Endothelial cell of umbilical vein (primary cell): ENCODE data around the gene VPS8. TPM values are rescaled to one million over a fixed set of nuclear protein-coding genes. Genes with fewer than 3 reads are reported as not detected.

Experiments used
- BruUV-seq: library from RNA; stranded (reverse); fragments of 400-500 nt; replicated peaks from 2 replicates; lab custom pipeline; 2021; lab: Mats Ljungman, UMichigan
- CTCF ChIA-PET: fragments of 300-600, 350-600 bp; sonication (Branson Sonifier 250); formaldehyde crosslinking; loops from one replicate; lab custom pipeline; 2021; ENCODE audit warnings: antibody characterized with exemption, inconsistent platforms; lab: Charles Lee
- POLR2A ChIA-PET: fragments of 300-600, 350-600 bp; sonication (Branson Sonifier 250); formaldehyde crosslinking; loops from one replicate; lab custom pipeline; 2021; ENCODE audit warnings: antibody characterized with exemption, inconsistent platforms; lab: Charles Lee
- DNase-seq: peaks from one replicate; pipeline ENCODE4 v3.0.0-alpha.2; 2011; ENCODE audit warnings: low read depth, low spot score
- FAIRE-seq: peaks from 2 replicates; lab custom pipeline; 2011; peaks lifted over from hg19 to GRCh38; lab: Jason Lieb, UNC
- H2AFZ ChIP-seq: 2 replicates; pipeline ENCODE4 v1.6.0; 2012; ENCODE audit warnings: low read depth, low read length, control low read depth, inconsistent platforms
- H3K27ac ChIP-seq: 2 replicates; pipeline ENCODE4 v1.5.1; 2011; ENCODE audit warnings: low read depth, mild to moderate bottlenecking, control low read depth, low read length, moderate library complexity; ENCODE audit not compliant: insufficient read depth
- H3K27me3 ChIP-seq, 2 experiments: 2 replicates each; pipeline versions ENCODE4 v1.6.0 to v1.6.1; 2011; ENCODE audit warnings: low read length in 2 of 2, mixed read lengths in 1 of 2; ENCODE audit not compliant: control insufficient read depth in 2 of 2, insufficient read depth in 2 of 2
- H3K36me3 ChIP-seq, 2 experiments: 2 replicates in 1 of 2; 3 replicates in 1 of 2; pipeline ENCODE4 v1.5.1; 2011; ENCODE audit warnings: low read length in 2 of 2, mild to moderate bottlenecking in 1 of 2, moderate library complexity in 1 of 2; ENCODE audit not compliant: control insufficient read depth in 2 of 2, insufficient read depth in 2 of 2; ENCODE audit errors: extremely low read depth in 1 of 2
- H3K4me1 ChIP-seq: 3 replicates; pipeline ENCODE4 v1.5.1; 2011; ENCODE audit warnings: mild to moderate bottlenecking, low read length; ENCODE audit not compliant: control insufficient read depth, insufficient read depth; ENCODE audit errors: extremely low read depth
- H3K4me2 ChIP-seq: 2 replicates; pipeline ENCODE4 v1.6.1; 2011; ENCODE audit warnings: low read length, control low read depth, mixed read lengths; ENCODE audit not compliant: insufficient read depth
- H3K4me3 ChIP-seq, 3 experiments: fragments of 200-600 bp in 1 of 3; sonication (generic), shearing (Covaris generic) in 1 of 3; replicated peaks in 1 of 3; 2 replicates each; pipeline ENCODE4 v1.5.1; 2011 to 2016; ENCODE audit warnings: control low read depth in 3 of 3, low read length in 3 of 3, mild to moderate bottlenecking in 2 of 3, inconsistent platforms in 1 of 3, low read depth in 1 of 3, moderate library complexity in 1 of 3; ENCODE audit not compliant: insufficient read depth in 1 of 3
- H3K79me2 ChIP-seq: 2 replicates; pipeline ENCODE4 v1.6.0; 2012; ENCODE audit warnings: low read length, inconsistent platforms; ENCODE audit not compliant: control insufficient read depth, insufficient read depth
- H3K9ac ChIP-seq: replicated peaks from 2 replicates; pipeline ENCODE3; 2011; ENCODE audit warnings: low read length, control low read depth; ENCODE audit not compliant: insufficient read depth; ENCODE audit errors: extremely low read depth
- H3K9me1 ChIP-seq: replicated peaks from 3 replicates; pipeline ENCODE4 v1.6.0; 2011; ENCODE audit warnings: mild to moderate bottlenecking, low read length; ENCODE audit not compliant: control insufficient read depth, insufficient read depth; ENCODE audit errors: extremely low read depth
- H3K9me3 ChIP-seq: replicated peaks from 2 replicates; pipeline ENCODE4 v1.5.1; 2012; ENCODE audit warnings: low read length, inconsistent platforms; ENCODE audit not compliant: control insufficient read depth, insufficient read depth
- H4K20me1 ChIP-seq: replicated peaks from 2 replicates; pipeline ENCODE3; 2011; ENCODE audit warnings: mild to moderate bottlenecking, low read length; ENCODE audit not compliant: control insufficient read depth, insufficient read depth; ENCODE audit errors: extremely low read depth
- MYC ChIP-seq: IDR thresholded peaks from one replicate; pipeline ENCODE4 v1.6.1; 2011; ENCODE audit warnings: mild to moderate bottlenecking, low read depth, low read length
- POLR2AphosphoS5 ChIP-seq: IDR thresholded peaks from 2 replicates; pipeline ENCODE4 v1.6.1; 2012; ENCODE audit warnings: low read depth, mild to moderate bottlenecking, control low read depth, low read length, moderate library complexity; ENCODE audit not compliant: insufficient read depth
- dilution Hi-C: fragments of 300-500 bp; cut with MboI; formaldehyde crosslinking; loops from one replicate; pipeline ENCODE4 v1.15.0; 2019; ENCODE audit warnings: low sequenced_read_pairs; ENCODE audit not compliant: extremely low pct_ligation_motif_present
- intact Hi-C: fragments of 100-400 bp; cut with micrococcal nuclease; formaldehyde crosslinking; loops from one replicate; pipeline ENCODE4 v1.10.0; 2022
- polyA plus RNA-seq, 4 experiments: library from polyadenylated mRNA; depleted of rRNA in 3 of 4; stranded (reverse) in 3 of 4; unstranded in 1 of 4; fragments of >200 nt; gene quantifications; 2 replicates each; pipeline versions ENCODE4 v1.2.1 to v1.2.3, GENCODE V29; 2011 to 2012; ENCODE audit warnings: missing spikeins in 1 of 4
- total RNA-seq: library from RNA; stranded (reverse); gene quantifications from 2 replicates; pipeline ENCODE4 v1.2.3, GENCODE V29; 2021
- TF ChIP-seq, protein P1 (sequence below): IDR thresholded peaks from 2 replicates; pipeline ENCODE4 v1.6.1; 2011; ENCODE audit not compliant: insufficient read depth, insufficient read length
- TF ChIP-seq, protein P2 (sequence below), 2 donors: IDR thresholded peaks; 1 replicate in 1 of 2; 2 replicates in 1 of 2; pipeline ENCODE4 v1.5.1; 2011; ENCODE audit warnings: low read length in 2 of 2, mild to moderate bottlenecking in 2 of 2, moderate library complexity in 2 of 2, control low read depth in 1 of 2, inconsistent platforms in 1 of 2, low read depth in 1 of 2; ENCODE audit not compliant: insufficient read depth in 1 of 2; ENCODE audit errors: extremely low read depth in 1 of 2

VPS8 gene
- total and polyA plus RNA-seq, 2 donors (not counting 3 experiments of a cell fraction or from before 2014, with no cell fraction given) = 13.7 to 51.6 TPM

DNA sequence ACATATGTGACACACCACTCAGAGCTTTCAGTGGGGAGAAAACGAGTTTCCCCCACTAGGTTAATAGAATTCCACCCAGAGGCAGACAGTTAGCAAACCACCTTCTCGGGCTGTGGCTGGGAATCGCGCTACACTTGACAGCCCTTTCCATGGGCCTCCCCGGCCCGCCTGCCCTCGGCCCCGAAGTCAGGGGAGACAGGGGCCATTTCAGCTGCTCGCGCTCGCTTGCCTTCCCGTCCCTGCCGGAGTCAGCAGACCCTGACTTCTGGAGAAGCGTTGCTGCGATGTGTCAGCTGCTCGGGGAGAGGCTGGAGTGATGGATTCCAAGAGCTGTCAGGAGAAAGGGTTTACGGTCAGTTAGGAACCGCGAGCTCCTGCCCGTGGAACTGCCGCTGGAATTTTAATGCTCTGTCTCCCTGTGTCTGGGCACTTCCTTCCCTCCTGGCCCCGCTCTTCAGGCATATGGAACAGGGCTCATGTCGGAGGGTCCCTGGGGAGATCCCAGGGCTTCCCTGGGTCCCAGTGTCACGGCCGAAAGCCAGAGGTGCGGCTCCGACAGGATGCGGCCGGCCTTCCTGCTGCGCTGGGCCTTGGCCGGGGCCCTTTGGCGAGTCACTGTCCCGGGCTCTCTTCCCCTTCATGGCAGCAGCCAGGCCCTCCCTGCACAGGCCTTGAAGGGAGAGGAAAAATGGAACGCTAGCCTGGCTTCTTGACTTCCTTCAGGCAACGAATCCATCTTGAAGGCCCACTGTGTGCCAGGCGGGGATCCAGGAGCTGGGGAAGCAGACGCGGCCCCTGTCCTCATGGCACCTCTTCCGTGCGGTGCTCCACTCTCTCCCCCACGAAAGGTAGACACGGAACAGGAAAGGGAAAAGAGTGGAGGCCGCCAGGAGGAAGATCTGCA lies 38.4 kb upstream of the VPS8 start:
- dilution Hi-C loops = no loop called here
- DNase-seq (no peak), FAIRE-seq (no peak)
- Histone ChIP-seq H3K36me3 (no peaks in the 10 kb centered on the region), H4K20me1 (no peaks in the 10 kb centered on the region), H3K4me1 (no peaks in the 10 kb centered on the region), H3K27me3 (peaks cover 0 to 5% of the 10 kb centered on the region in 2 experiments), H3K9ac (no peak overlapping the region), H3K9me3 (no peaks in the 10 kb centered on the region), H3K79me2 (no peaks in the 10 kb centered on the region), H3K4me2 (no peak overlapping the region), H3K4me3 (no peak overlapping the region), H2AFZ (no peak overlapping the region), H3K9me1 (no peaks in the 10 kb centered on the region), H3K27ac (no peak overlapping the region)
- CTCF ChIA-PET = interaction anchor here (1.0 to 1.4 kb wide), 3 partner anchors 19 to 189 kb away, joined by 3 to 4 read pairs (median 4); no protein-coding TSS in a partner anchor
- POLR2A ChIA-PET = no interaction called here
- intact Hi-C loops = loop anchor here (10.0 kb wide), 1 partner anchor 399 kb away; the partner anchor contains the start of gene THPO
- TF ChIP-seq, protein P1, sequence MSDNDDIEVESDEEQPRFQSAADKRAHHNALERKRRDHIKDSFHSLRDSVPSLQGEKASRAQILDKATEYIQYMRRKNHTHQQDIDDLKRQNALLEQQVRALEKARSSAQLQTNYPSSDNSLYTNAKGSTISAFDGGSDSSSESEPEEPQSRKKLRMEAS = no peak
- TF ChIP-seq MYC (no peak), POLR2AphosphoS5 (no peak)
- TF ChIP-seq, protein P2, sequence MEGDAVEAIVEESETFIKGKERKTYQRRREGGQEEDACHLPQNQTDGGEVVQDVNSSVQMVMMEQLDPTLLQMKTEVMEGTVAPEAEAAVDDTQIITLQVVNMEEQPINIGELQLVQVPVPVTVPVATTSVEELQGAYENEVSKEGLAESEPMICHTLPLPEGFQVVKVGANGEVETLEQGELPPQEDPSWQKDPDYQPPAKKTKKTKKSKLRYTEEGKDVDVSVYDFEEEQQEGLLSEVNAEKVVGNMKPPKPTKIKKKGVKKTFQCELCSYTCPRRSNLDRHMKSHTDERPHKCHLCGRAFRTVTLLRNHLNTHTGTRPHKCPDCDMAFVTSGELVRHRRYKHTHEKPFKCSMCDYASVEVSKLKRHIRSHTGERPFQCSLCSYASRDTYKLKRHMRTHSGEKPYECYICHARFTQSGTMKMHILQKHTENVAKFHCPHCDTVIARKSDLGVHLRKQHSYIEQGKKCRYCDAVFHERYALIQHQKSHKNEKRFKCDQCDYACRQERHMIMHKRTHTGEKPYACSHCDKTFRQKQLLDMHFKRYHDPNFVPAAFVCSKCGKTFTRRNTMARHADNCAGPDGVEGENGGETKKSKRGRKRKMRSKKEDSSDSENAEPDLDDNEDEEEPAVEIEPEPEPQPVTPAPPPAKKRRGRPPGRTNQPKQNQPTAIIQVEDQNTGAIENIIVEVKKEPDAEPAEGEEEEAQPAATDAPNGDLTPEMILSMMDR (IDR thresholded peaks at IDR 0.05; ENCODE audit: extremely low read depth in 1 of 2, insufficient read depth in 1 of 2, low read depth in 1 of 2, low read length in 2 of 2) = no peak
- BruUV-seq = no TSS peak
